Endometrium (tissue), 2 donors: ENCODE data around the gene TLE4.

Source experiments
- FAIRE-seq: peaks from 2 replicates; lab custom pipeline; 2012; peaks lifted over from hg19 to GRCh38; lab: Jason Lieb, UNC
- donor health status: control.
- donor health status: control.

The TLE4 gene

DNA sequence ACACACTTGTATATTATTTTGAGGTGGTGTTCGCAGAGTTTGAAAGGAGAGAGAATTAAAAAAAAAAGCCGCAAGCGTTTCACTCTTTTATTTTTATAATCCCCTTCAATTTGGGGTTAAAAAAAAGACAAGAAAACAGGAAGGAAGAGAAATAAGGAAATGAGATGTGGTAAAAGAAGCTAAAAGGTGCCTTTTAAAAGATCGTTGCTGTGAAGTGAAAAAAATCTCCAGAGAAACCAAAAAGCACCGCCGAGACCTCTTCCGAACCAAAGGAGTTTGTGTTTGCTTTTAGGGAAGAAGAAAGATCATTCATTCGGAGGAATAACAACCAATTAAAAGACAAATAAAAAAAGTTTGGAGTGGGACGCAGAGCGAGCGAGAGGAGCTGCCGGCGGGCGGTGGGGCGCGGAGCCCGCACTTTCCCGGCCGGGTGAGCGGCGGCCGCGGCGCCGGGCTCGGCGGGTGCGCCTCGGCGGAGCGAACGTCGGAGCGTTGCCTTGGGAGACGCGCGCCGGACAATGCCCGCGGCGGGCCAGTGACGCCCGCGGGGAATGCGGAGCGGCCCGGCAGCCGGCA, 355 bp downstream of the TLE4 start:
- no peak for FAIRE-seq

DNA sequence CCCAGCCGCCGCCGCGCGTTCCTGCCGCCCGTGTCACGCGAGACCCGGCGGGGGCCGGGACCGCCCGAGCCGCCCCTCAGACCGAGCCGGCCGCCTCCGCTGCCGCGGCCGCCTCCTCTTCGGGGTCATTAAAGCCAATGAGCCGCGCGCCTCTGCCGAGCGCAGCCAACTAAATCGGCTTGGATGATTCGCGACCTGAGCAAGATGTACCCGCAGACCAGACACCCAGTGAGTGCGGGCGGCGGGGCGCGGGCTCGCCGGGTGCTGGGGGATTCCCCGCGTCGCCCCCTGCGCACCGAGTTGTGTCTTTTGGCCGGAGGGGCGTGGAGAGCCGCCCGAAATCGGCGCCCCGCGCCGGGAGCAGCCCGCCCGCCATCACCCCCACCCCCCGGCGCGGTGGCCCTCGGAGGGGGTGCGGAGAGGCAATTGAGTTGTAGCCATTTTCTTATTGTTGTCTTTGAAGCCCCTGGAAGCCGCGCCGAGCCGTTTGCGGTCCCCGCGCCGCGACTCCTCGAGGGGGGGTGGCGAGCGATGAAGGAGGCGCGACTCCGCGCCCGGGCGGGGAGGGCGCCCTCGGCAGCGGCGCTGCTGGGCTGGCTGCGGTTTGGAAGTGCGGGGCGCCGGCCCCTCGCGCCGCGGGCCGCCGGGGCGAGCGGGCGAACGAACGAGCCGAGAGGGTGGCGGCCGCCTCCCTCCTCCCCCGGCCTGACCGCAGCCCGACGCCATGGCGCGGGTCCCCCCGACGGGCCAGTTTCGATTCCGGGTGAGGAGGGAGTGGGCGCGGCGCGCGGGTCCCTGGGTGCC, 1.0 kb downstream of the TLE4 start:
- no peak for FAIRE-seq

DNA sequence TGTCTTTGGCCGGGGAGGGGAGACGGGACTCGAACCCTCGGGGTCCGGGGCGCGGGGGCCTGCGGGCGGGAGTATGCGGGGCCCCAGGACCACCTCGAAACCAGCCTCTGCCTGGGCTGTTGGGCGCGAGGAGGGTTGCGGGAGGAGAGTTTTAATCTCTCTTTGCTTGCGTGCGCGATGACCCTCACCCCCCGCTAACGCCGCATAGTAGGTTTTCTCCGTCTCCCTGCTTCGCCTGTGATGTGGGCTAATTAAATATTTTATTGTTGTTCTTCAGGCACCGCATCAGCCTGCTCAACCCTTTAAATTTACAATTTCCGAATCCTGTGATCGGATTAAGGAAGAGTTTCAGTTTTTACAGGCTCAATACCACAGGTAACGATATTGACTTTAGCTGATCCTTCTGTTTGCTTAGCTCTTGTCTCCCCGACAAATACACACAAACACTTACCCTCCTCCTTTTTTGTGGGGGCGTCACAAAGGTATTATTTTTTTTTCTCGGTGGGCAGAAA, 1.7 kb downstream of the TLE4 start:
- no peak for FAIRE-seq

DNA sequence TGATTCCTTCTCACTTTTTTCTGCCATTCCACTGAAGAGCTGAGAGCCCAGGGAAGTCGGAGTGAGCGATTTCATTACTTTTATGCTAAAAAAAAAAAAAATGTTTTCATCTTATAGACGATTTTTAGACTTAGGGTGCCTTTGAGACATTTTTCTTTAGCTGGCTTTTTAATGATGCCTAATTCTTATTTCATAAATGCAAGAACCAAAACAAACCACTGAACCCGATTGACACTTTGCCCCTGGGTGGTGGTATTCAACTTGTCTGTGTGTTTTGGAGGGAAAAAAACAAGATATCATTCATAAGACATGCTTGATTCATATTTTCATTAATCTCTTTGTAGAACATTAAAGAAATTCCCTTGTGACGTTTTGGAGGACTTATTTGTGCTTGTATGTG, 2.4 kb downstream of the TLE4 start:
- FAIRE-seq = no peak

DNA sequence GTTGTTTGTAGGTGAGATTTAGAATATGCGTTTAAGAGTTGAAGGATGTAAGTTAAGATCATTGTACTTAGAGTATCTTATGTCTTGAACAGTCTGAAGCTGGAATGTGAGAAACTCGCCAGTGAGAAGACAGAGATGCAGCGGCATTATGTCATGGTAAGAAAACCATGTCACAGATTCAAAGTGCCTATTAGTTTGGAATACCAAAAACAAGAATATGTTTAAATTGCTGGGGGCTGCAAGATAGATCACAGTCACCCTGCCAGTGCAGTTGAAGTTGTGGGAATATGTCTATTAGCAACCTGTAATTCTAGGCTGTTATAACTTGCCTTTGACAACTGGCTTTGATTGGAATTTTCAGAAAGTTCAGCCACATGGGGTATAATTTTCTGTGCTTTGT, 3.0 kb downstream of the TLE4 start:
- FAIRE-seq = peak; percentile 72

DNA sequence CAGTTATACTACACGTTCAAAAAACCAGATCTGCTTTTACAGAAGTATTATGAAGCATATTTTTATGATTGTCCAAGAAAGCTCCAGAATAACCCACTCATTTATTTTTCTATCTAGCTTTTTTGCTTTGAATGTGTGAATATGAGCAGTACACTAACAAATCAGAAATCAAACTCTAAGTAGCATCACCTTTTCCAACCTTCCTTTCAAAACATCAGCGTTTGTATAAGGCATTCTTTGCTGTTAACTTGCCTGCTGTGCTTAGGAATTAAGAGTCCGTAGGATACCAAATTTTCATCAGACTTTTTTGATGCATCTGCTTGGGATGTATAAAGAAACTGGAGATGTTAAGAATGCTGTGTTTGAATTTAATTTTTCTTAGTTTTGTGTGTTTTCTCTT, 3.8 kb downstream of the TLE4 start:
- FAIRE-seq = no peak

DNA sequence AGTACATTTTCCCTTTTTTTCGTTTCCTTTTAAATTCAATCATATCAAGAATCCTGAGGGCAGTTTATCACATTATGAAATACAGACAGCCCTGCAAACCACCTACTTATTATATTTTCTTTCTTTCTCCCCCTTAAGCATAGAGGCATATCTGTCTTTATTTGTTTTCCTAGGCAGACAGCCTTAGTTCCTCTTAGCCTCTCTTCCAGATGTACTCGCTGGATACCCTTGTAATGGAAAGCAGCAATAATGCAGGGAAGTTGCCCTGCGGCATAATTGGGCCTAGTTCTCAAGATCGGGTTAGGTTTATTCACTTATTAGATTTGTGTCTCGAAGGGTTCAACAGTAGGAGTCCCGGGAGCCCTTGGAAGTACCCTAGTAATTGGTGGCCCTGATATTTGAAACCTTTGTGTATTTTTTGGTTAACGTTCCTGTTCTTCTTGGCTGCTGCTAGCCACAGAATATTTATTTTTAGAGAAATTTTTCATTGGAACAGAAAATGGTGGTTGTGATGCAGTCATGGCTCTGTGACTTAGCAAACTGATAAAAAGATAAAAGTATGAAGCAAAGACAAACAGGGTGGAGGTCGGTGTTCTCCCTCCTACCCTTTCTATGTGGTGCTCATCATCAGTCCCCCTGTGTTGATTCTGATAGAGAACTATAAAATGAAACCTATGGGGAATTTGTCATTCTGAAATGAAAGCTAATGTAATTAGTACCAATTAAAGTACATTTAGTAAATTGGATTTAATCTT, 6.4 kb downstream of the TLE4 start:
- FAIRE-seq = no peak

DNA sequence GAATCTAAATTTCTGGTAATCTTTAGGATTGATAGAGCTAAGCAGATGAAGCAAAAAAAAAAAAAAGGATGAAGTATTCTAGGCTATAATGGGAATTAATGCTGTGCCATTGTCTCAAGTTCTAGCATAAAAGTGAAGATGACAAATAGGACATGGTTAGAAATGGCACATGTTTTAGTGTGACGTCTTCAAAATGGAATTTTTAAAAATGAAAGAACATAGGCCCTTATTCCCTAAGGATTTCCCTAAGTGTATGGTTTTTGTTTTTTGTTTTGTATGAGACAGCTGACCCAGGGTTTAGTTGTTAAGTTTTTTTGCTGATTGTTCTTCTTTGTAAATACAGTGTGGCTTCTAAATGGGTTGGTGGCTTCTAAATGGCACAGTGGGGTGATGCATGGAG, 7.1 kb downstream of the TLE4 start:
- FAIRE-seq = no peak

DNA sequence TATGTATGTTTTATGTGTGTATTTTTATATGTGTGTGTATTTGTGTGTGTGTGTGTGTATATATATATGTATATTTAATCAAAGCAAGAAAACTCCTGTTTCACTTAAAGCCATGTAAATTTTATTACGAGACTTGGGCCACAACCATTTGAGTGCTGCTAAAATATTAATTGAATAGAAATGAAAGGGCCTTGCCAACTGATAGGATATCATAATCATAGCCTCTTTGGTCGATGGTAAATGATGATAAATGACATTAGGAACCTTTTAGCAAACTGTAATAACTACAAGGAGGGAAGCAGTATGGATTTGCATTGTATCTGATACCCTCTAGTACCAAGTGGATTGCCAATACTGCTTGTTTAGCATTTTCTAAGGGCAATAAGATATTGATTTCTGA, 7.9 kb downstream of the TLE4 start:
- no peak for FAIRE-seq

DNA sequence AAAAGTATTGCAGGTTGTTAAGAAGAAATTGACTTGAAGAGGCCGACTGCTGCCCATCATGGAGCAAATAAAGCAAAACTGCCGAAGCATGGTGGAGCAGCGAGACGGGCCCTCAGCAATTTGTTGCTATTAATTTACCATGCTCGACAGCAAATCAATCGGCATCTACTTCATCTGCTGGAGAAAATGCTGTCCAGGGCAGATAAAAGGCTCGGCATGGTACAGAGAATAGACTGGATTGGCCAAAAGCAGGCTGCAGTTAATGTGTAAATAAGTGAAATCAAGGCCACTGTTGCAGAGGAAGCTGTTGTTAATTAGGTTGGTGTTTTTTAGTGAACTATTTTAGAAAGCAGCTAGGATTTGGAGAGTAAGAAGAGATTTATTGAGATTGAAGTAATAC, 8.3 kb downstream of the TLE4 start:
- no peak for FAIRE-seq

DNA sequence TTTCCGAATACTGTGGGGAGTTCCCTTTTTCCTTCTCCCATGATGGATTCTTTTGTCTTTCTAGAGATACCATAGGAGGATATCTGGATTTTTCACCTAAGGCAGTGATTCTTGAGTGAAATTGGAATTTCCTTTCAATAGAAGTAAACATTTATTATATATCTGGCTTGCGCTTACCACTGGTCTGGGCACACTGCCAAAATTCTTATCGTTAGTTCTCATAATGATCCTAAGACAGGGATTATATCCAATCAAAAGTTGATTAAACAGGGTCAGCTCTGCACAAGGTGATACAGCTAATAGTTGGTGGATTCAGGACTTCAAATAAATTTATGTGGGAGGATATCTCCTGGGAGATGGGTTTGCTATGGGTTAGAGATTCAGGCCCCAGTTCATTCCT, 9.6 kb downstream of the TLE4 start:
- FAIRE-seq = no peak

DNA sequence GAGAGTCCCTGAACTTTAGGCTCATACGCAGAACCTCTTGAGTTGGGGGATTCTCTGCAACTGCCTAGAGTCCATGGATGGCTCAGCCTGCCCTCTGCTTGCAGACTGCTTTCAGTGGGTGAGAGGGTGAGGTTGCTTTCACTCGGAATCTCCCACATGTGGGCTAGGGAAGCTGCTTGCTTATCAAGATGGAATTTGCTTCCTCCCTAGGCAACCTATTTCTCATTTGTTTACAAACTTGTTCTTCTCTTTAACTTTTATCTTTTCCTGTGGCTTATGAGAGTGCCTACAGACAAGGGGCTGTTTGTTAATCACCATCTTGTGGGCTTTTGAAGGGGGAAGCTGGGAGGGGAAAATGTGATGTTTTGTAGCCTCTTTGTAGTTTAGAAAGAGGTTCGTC, 10.0 kb downstream of the TLE4 start:
- FAIRE-seq = peak; percentile 88

DNA sequence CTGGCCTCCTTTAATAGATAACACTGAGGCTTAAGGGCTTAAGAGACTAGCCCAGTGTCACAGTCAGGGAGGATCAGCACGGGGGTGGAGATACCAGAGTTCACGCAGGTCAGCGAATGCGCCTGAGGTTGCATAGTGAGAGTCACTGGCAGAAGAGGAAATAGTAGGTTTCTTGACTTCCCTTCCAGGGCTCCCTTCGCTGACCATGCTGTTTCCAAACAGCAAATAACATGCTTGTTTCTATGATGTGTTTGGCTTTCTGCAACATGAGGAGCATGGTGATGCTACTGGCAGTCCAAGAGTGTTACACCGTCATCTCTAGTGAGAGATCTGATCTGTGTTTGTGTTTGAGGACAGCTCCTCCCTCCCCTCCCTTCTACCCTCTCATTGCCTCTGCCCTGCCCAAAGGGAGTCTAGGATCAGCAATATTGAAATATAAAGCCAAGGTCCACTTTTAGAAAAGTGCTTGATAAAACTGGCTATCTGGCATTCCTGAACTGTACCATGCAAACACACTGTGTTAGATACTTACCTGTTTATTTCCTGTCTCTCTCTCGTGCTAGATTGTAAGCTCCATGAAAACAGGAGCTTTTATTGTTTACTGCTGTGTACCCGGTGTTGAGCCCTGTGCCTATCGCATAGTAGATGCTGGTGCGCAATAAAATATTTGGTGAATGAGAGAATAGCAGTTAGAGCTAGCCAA, 12.3 kb downstream of the TLE4 start:
- FAIRE-seq = no peak

DNA sequence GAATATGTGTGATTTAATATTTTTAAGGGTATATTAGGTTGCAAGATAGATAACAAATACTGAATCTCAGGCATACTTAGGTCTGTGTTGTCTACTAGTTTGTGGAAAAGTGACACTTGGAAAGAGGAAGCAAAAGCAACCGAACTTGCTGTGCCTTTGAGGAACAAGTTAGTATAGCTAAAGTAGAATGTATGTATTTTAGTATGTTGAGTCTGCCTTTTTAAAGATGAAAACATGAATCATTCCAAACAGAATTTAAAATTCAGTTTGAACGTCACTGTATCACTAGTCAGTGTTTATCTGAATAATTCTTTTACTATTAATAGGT, 12.9 kb downstream of the TLE4 start:
- no peak for FAIRE-seq

DNA sequence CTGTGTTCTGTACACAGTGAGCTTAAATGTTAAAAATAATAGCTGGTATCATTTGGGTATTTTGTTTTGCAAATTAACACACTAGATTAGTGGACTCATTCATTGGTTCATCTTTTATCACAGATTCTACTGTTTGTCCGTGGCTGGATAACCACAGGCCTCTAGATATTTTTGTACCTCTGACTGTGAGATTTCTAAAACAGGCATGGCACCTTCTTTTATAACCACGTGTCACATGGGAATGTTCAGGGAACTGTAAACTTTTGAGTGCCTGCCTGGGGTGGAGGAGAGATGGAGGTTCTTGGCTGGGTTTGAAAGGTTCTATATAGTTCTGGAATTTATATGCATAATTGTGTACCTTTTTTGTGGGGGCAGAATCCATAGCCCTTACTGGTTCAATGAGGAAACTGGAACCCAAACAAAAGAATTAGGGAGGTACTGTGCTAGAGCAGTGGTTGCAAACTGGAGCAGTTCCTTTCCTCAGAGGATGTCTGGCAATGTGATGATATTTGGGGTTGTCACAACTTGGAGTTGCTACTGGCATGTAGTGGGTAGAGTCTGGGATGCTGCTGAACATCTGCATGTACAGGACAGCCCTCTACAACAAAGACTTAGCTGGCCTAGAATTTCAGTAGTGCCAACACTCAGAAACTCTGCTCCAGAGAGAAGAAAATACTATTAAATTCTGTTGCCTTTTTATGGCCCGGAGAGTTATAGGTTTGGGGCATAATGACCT, 16.9 kb downstream of the TLE4 start:
- FAIRE-seq = no peak

DNA sequence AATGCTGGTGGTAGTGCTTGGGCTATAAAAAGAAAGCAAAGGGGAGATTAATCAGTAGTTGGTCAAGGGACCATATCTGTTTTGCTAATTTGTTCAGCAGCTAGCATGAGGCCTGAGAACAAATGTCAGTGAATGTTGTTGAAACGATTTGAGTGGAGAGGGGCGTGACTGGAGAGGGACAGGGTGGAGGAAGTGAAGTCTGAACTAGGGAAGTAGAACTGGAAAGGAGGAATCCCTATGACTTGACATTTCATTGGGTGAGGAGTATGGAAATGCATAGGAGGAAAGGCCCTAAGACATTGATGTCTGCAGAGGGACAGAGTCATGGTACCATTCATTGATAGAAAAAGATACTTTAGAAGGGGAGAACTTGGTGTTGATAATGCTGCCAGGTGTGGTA, 19.7 kb downstream of the TLE4 start:
- FAIRE-seq = no peak

DNA sequence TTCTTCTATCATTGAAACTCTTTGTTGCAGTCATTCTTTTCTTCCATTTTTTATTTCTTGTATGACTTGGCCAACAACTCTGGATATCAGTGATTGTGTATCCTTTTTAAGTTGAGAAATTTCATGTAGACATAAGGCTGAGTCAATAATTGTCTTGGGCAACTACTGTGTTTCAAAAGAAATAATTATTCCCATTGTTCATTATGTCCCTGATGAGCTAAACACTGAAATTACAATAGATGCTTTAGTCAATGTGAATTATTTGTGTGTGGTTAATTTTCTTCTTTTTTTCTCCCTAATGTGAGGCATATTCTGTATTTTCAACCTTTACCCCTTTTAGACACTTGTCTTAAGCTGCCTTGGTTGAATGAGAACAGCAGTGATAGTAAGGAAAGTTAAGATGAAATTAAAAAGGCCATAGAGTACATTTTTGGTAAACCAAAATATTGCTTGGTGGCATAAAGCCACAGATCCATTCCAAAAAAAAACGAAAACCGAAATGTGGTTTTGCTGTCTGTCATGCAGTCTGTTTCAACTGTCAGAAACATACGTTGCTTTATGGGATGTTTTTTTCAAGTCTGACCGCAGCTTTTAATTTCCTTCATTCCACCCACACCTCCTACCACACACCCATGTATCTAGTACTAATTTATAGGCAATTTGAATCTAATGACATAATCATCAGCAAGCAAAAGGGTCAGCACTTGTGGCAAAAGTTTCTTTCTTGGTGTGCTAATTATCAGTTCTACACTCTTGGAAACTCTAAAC, 21.1 kb downstream of the TLE4 start:
- no peak for FAIRE-seq

DNA sequence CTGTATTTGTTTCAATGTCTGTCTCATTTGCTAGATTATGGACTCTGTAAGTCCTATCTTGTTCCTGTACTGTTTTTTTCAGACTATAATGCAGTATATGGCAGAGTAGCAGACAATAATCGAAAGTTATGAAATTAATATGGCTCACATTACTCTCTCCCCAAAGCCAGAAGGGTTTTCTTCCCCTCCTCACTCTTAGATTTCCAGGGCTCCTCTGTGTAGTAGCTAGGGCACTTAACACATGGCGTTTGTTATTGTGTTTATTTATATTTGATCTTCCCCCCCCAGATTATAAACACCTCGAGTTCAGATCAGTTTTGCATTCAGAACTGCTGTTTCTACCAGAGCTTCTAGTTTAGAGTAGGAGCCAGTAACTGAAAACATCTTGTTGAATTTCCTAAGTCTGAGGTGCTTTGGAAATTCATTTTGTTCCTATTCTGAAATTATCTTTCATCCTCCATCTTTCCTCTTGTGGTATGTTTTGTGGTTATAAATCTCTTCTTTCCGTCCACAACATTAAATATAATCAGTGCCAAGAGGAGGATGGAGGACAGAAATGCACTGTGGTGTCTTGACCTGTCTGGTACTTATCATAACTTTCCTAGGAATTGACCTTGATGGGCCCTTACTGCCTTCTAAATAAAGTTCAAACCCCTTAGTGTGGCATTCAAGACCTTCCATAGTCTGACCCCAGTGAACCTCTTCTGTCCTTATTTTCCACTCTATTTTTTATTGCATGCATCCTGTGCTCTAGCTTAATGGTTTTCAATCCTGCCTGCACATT, 27.0 kb downstream of the TLE4 start:
- FAIRE-seq = no peak

DNA sequence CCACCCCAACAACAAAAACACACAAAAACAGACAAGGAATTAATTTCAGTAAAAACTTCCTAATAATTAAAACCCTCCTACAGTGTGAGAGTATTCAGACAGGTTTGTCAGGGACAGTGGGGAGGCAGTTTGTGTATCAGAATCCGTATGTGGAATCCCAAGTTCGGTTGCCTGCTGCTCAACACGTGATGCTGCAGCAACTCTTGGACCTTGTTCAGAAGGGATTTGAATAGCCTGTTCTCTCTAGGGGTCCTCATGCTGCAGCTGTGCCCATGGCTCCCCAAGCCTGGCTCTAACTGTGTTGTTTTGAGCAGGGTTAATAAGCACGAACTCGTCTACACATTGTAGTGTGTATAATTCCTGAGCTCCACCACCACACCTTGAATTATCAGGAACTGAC, 28.7 kb downstream of the TLE4 start:
- FAIRE-seq = no peak

DNA sequence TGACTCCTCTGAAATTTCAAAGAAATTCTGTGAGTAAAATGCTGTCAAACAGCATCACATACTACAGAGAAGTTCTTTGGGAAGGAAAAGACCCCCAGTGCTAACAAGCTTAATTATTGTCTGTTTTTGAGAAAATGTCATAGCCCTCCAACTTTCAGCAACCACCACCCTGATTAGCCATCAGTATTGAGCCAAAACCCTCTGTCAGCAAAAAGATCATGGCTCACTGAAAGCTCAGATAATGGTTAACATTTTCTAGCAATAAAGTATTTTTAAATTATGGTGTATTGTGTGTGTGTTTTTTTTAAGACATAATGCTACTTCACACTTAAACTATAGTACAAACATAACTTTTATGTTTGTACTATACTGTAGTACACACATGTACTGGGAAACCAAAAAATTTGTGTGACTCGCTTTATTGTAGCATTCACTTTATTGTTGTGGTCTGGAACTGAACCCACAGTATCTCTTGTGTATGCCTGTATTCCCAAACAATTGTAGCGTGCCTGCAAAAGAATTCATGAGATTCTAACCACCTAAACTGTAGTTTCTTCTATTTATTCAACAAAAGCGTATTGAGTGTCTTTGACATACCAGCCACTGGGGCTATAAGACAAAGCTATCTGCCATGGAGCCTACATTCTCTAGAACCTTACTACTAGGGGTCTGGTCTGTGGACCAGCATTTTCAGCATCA, 31.6 kb downstream of the TLE4 start:
- no peak for FAIRE-seq
